Activated T-cell treated with anti-CD3 and anti-CD28 coated beads, Interleukin-2, amount 50 U/mL, for 24 hours (primary cell): ENCODE measurements around the gene NOL3.

Experiments used
- DNase-seq: peaks from one replicate; pipeline ENCODE4 v3.0.0-alpha.2; 2020
- H3K27ac Mint-ChIP-seq: 2 replicates; pipeline ENCODE4 v1.8.0; 2020; ENCODE audit warnings: mild to moderate bottlenecking, mixed read lengths
- H3K27me3 Mint-ChIP-seq: 2 replicates; pipeline ENCODE4 v1.8.0; 2020; ENCODE audit warnings: mixed read lengths
- H3K36me3 Mint-ChIP-seq: 2 replicates; pipeline ENCODE4 v1.8.0; 2020; ENCODE audit warnings: low read depth, mixed read lengths
- H3K4me1 Mint-ChIP-seq: 2 replicates; pipeline ENCODE4 v1.8.0; 2020; ENCODE audit warnings: low read depth, mixed read lengths
- H3K4me3 Mint-ChIP-seq: 2 replicates; pipeline ENCODE4 v1.8.0; 2020; ENCODE audit warnings: mild to moderate bottlenecking, moderate library complexity, mixed read lengths
- H3K9me3 Mint-ChIP-seq: 2 replicates; pipeline ENCODE4 v1.8.0; 2020; ENCODE audit warnings: mixed read lengths

NOL3 gene

GRCh38 chr16:67149276-67150046 lies 20.9 kb upstream of the NOL3 start:
- peaks cover 50% of the 10 kb centered on the region for H3K36me3 Mint-ChIP-seq
- H3K4me1 Mint-ChIP-seq: peaks cover 13% of the 10 kb centered on the region
- DNase-seq: no peak
- peaks cover 20% of the 10 kb centered on the region for H3K27me3 Mint-ChIP-seq
- H3K9me3 Mint-ChIP-seq: no peaks in the 10 kb centered on the region
- no peak overlapping the region for H3K27ac Mint-ChIP-seq
- no peak overlapping the region for H3K4me3 Mint-ChIP-seq

- peak overlapping the region; percentile 67 for H3K4me3 Mint-ChIP-seq
- peaks cover 15% of the 10 kb centered on the region for H3K4me1 Mint-ChIP-seq
- peaks cover 20% of the 10 kb centered on the region for H3K27me3 Mint-ChIP-seq
- H3K9me3 Mint-ChIP-seq: no peaks in the 10 kb centered on the region
- H3K36me3 Mint-ChIP-seq: peaks cover 43% of the 10 kb centered on the region
- no peak overlapping the region for H3K27ac Mint-ChIP-seq
- peak; percentile 70 for DNase-seq
Measured at GRCh38 chr16:67150047-67150832, 20.1 kb upstream of the NOL3 start.

GRCh38 chr16:67150833-67151396 lies 19.4 kb upstream of the NOL3 start, which contains the start of gene B3GNT9:
Gene B3GNT9 (minus strand): TSS chr16:67150998. CDS start chr16:67150485, 513 bp downstream.
- H3K36me3 Mint-ChIP-seq: peaks cover 37% of the 10 kb centered on the region
- H3K27me3 Mint-ChIP-seq: peaks cover 20% of the 10 kb centered on the region
- H3K4me3 Mint-ChIP-seq: peak within 1 kb of the TSS; percentile 67
- H3K9me3 Mint-ChIP-seq: no peaks in the 10 kb centered on the region
- DNase-seq: peak; percentile 69
- H3K4me1 Mint-ChIP-seq: peaks cover 19% of the 10 kb centered on the region
- H3K27ac Mint-ChIP-seq: peak within 1 kb of the TSS; percentile 33

GRCh38 chr16:67151431-67152097 lies 18.8 kb upstream of the NOL3 start:
- Mint-ChIP-seq H3K27me3 (peaks cover 20% of the 10 kb centered on the region), H3K4me1 (peaks cover 25% of the 10 kb centered on the region), H3K36me3 (peaks cover 30% of the 10 kb centered on the region), H3K27ac (no peak overlapping the region), H3K9me3 (no peaks in the 10 kb centered on the region), H3K4me3 (peak overlapping the region; percentile 67)
- DNase-seq: no peak

- Mint-ChIP-seq H3K4me1 (peaks cover 49% of the 10 kb centered on the region), H3K27me3 (peaks cover 13% of the 10 kb centered on the region), H3K36me3 (peaks cover 6% of the 10 kb centered on the region), H3K4me3 (peak overlapping the region; percentile 67), H3K27ac (no peak overlapping the region), H3K9me3 (no peaks in the 10 kb centered on the region)
- no peak for DNase-seq
Measured at GRCh38 chr16:67154578-67155294, 15.6 kb upstream of the NOL3 start.

GRCh38 chr16:67155295-67156142 lies 14.8 kb upstream of the NOL3 start:
- H3K36me3 Mint-ChIP-seq: peaks cover 12% of the 10 kb centered on the region
- peak; percentile 88 for DNase-seq
- peak overlapping the region; percentile 67 for H3K4me3 Mint-ChIP-seq
- H3K27me3 Mint-ChIP-seq: peaks cover 13% of the 10 kb centered on the region
- no peaks in the 10 kb centered on the region for H3K9me3 Mint-ChIP-seq
- H3K4me1 Mint-ChIP-seq: peaks cover 52% of the 10 kb centered on the region
- no peak overlapping the region for H3K27ac Mint-ChIP-seq

GRCh38 chr16:67156143-67156844 lies 14.0 kb upstream of the NOL3 start:
- H3K4me1 Mint-ChIP-seq: peaks cover 54% of the 10 kb centered on the region
- peaks cover 17% of the 10 kb centered on the region for H3K36me3 Mint-ChIP-seq
- no peaks in the 10 kb centered on the region for H3K9me3 Mint-ChIP-seq
- no peak overlapping the region for H3K4me3 Mint-ChIP-seq
- H3K27ac Mint-ChIP-seq: no peak overlapping the region
- no peak for DNase-seq
- peaks cover 12% of the 10 kb centered on the region for H3K27me3 Mint-ChIP-seq

GRCh38 chr16:67157106-67157748 lies 13.1 kb upstream of the NOL3 start:
- Mint-ChIP-seq H3K9me3 (no peaks in the 10 kb centered on the region), H3K36me3 (peaks cover 17% of the 10 kb centered on the region), H3K4me3 (no peak overlapping the region), H3K27me3 (peaks cover 16% of the 10 kb centered on the region), H3K27ac (peak overlapping the region; percentile 96), H3K4me1 (peaks cover 61% of the 10 kb centered on the region)
- DNase-seq: no peak

- H3K36me3 Mint-ChIP-seq: peaks cover 17% of the 10 kb centered on the region
- peak overlapping the region; percentile 96 for H3K27ac Mint-ChIP-seq
- H3K27me3 Mint-ChIP-seq: peaks cover 22% of the 10 kb centered on the region
- peak overlapping the region; percentile 90 for H3K4me3 Mint-ChIP-seq
- H3K4me1 Mint-ChIP-seq: peaks cover 66% of the 10 kb centered on the region
- DNase-seq: no peak
- H3K9me3 Mint-ChIP-seq: no peaks in the 10 kb centered on the region
Measured at GRCh38 chr16:67157892-67158635, 12.3 kb upstream of the NOL3 start.

GRCh38 chr16:67158637-67159600 lies 11.4 kb upstream of the NOL3 start:
- Mint-ChIP-seq H3K27ac (peak overlapping the region; percentile 96), H3K27me3 (peaks cover 26% of the 10 kb centered on the region), H3K9me3 (no peaks in the 10 kb centered on the region), H3K4me1 (peaks cover 68% of the 10 kb centered on the region), H3K36me3 (peaks cover 17% of the 10 kb centered on the region), H3K4me3 (peak overlapping the region; percentile 90)
- peak; percentile 82 for DNase-seq

GRCh38 chr16:67161595-67162058 lies 8.7 kb upstream of the NOL3 start:
- peaks cover 47% of the 10 kb centered on the region for H3K27me3 Mint-ChIP-seq
- no peak overlapping the region for H3K27ac Mint-ChIP-seq
- H3K4me3 Mint-ChIP-seq: no peak overlapping the region
- H3K36me3 Mint-ChIP-seq: peaks cover 15% of the 10 kb centered on the region
- no peaks in the 10 kb centered on the region for H3K9me3 Mint-ChIP-seq
- H3K4me1 Mint-ChIP-seq: peaks cover 67% of the 10 kb centered on the region
- DNase-seq: no peak
